ENCODE measurements around the gene SASH1.
"Not testable (repeated sequence)": the region's sequence is repeated elsewhere in the genome, so short reads cannot be mapped to it uniquely, and the experiment has no call there.

Gene SASH1

GRCh38 chr6:148370176-148370575 lies 27.5 kb downstream of the SASH1 start:
- no peak for DNase-seq (ENCODE audit: low read depth)

- DNase-seq (ENCODE audit: low read depth): no peak
Observed at GRCh38 chr6:148374040-148374774, 31.6 kb downstream of the SASH1 start.

DNA sequence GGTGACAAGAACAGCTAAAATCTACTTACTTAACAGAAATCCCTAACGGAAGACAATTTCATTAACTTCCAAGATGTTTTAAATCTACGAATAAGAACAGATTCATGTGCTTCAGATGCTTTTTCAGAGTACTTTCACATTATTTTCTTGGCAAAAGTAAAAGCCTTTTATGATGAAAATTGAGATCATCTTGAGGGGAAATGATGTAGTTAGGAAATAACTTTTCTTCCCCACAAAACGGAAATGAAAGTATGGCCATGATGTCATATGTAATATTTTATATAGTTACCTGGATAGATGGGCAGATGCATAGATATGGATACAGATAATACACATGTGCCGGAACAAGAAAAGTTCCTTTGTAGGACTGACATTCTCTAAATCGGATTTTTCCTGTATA lies 32.8 kb downstream of the SASH1 start:
- DNase-seq (ENCODE audit: low read depth): no peak

GRCh38 chr6:148379481-148379880 lies 36.8 kb downstream of the SASH1 start:
- no peak for DNase-seq (ENCODE audit: low read depth)

DNA sequence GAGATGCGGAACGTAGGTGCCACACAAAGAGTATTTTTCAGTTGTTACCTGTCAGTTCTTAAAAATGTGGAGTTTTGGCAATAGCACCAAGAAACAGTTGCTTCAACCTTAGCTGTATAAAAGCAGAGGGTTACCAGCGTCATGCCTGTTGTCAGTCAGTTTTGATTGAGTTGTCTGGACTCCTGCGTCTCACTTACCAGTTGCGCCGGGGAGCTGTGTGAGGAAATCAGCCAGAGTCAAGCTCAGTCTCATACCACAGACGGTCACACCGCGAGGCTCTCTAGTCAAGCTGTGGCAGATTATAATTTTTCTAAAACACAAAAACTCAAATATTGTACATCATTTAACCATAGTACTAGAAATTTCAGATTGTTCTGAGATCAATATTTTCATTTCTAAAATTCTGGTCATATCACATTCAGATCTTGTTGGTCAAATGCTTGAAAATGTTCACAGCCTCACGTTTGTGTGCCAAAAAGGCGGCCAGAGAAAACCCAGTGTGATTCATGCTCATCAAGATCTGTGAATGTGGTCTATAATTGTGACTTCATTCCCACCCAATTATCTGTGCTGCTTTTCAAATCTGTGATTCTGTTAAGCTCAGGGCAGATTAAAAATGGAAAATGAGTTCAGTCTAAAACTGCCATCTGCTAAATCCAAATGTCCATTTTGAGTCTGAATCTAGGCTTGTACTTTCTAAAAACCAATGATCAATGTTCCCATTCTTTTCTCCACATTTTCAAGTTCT lies 37.5 kb downstream of the SASH1 start:
- DNase-seq (ENCODE audit: low read depth): no peak

DNA sequence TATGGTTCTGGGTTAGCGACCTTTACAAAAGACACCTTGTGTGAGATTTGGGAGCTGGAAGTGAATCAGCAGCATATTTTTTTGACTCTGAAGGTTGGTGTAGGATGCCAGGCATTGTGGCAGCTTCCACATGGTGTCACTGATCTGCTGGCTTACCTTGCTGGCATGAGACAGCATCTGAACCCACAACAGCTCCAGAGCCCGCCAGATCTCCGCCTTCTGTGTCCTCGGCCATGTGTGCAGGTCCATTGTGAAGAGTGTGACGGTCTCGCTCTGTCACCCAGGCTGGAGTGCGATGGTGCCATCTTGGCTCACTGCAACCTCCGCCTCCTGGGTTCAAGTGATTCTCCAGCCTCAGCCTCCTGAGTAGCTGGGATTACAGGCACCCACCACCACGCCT lies 39.4 kb downstream of the SASH1 start:
- not testable (repeated sequence) for DNase-seq (ENCODE audit: low read depth)

- DNase-seq (ENCODE audit: low read depth): no peak
Observed at GRCh38 chr6:148382861-148383260, 40.2 kb downstream of the SASH1 start.

DNA sequence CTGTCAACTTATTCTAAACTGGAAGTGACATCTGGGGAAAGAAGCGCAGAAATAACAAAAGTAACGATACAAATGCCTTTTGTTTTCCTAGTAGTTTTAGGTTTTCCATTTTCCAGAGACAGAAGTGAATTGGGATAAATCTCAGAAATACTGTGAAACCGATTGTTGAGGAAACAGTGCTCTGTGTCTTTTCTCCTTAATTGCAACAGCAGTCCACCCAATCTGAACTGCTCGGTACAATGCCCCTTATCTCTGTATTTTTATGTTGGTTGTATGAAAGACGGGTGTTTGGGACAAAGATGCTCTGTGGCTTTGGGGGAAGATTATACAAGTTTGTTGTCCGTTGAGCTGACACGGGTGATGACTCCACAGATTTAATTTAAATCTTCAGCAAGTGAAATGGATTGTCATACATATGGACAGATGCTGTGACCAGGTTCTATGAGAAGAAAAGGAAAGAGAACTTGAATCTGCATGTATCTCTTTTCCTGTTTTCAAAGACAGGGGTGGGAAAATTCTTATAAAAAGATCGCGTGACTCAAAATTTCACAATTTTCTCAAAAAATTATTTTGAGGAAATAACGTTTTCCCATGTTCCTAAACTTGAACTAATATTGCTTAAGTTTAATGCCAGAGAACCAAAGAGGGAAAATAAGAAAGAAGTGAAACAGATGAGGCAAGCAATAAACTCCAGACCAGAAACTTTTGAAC lies 41.2 kb downstream of the SASH1 start:
- no peak for DNase-seq (ENCODE audit: low read depth)

DNA sequence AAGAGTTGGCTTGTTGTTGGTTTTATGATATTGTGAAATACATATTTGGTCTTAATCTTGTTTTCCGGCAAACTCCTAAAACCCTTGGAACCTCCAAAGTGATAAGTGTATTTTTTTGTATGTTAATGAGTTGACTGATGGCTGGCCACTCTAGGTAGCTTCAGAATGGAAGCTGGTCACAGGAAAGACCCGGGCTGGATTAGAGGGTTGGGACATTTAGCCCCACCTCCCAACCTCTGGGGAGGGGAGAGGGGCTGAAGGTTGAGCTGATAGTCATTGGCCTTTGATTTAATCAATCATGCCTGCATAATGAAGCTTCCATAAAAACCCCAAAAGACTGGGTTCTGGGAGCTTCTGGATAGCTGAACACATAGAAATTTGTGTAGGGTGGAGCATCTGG lies 42.7 kb downstream of the SASH1 start:
- no peak for DNase-seq (ENCODE audit: low read depth)

- no peak for DNase-seq (ENCODE audit: low read depth)
Observed at GRCh38 chr6:148388521-148388920, 45.9 kb downstream of the SASH1 start.

GRCh38 chr6:148389086-148389485 lies 46.4 kb downstream of the SASH1 start:
- no peak for DNase-seq (ENCODE audit: low read depth)

- no peak for DNase-seq (ENCODE audit: low read depth)
Observed at GRCh38 chr6:148389917-148390316, 47.3 kb downstream of the SASH1 start.

- not testable (repeated sequence) for DNase-seq (ENCODE audit: low read depth)
Observed at GRCh38 chr6:148392127-148392526, 49.5 kb downstream of the SASH1 start.

- DNase-seq (ENCODE audit: low read depth): no peak
Observed at GRCh38 chr6:148392671-148393070, 50.0 kb downstream of the SASH1 start.

- DNase-seq (ENCODE audit: low read depth): no peak
Observed at GRCh38 chr6:148395583-148396101, 53.0 kb downstream of the SASH1 start.

GRCh38 chr6:148396411-148396810 lies 53.8 kb downstream of the SASH1 start:
- DNase-seq (ENCODE audit: low read depth): no peak

DNA sequence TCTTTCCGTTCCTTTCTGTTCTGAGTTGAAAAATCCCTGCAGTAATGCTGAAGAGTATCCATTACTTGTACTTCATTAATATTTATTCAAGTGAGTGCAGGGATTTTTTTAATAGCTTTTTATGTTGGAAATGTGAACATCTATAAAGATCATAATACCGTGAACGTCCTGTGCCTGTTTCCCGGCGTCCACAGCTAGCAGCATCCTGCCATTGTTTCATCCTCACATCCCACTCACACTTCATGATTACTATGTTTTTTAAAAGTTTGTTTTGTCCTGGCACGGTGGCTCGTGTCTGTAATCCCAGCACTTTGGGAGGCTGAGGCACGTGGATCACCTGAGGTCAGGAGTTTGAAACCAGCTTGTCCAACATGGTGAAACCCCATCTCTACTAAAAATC lies 54.3 kb downstream of the SASH1 start:
- no peak for DNase-seq (ENCODE audit: low read depth)

DNA sequence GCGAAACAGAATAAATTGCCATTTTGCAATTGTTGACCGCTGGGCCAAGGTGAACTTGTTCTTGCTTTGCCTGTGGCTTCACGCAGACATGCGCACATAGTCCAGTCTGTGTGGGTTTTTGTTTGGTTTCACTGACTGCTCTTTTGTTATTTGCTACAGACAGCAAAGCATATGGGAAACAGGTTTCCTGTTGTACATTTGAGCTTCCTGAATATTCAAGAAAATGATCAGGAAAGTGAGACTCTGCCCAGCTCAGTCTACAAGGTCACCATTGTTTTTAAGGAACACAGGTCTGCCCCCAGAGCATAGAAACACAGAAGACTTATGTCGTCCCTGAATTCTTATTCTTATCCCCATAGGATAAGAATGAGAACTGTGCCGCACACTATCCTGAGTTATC lies 55.6 kb downstream of the SASH1 start:
- DNase-seq (ENCODE audit: low read depth): no peak

DNA sequence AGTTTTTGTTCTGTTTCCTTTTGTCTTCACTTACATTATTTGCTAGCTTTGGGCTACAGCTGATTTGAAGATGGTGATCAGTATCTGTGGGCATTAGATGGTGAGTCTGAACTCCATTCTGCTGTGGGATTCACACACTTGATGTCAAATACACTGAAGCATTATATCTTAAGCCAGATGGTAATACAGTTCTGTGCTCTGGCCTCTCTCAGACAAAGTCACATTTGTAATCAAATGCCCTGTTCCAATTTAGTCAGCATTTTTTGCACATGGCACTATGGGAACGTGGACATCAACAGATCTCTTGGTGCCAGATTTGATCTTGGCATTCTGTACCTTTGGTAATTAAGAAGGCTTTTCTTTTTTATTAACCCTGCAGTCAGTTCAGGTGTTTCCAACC lies 56.0 kb downstream of the SASH1 start:
- no peak for DNase-seq (ENCODE audit: low read depth)

DNA sequence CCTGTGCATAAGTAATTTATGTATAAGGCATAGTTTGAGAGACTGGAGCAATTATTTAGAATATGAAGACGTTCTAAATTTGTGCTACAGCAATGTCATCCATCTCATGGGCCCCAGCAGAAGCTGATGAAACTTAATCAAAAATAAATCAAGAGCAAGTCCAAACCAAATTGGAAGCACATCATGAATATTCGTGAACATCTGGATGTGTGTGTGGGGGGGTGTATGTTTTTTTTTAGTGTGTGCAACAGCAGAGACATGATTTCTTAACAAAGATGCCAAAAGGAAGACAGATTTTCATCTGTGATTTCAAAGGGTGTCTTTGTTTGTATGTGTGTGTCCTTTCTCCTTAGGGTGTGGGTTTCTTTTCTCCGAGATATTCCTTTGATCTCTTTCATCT lies 58.9 kb downstream of the SASH1 start:
- DNase-seq (ENCODE audit: low read depth): no peak

DNA sequence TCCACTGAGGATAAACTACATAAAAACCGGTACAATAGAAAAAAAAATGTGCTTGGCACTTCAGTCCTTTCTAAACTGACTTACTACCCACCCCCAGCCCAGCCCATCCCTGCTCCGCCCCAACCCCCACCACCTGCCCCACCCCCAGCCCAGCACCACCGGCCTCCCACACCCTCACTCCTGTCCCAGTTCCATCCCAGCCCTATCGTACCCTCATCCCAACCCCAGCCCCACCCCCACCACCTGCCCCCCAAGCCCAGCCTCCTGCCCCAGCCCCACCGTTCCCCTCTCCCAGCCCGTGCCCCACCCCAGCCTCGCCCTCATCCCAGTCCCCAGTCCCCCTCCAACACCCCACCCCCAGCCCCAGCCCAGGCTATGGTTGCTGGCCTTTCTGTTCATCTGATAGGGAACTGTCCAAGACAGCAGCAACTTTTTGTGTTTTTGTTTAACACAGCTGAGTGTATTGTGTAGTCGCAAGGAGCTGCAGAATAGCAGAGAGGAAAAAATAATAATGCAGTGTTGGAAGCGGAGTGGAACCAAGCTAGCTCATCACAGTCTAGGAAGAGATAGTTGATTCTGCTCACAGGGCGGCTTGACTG lies 61.9 kb downstream of the SASH1 start:
- DNase-seq (ENCODE audit: low read depth): no peak

- DNase-seq (ENCODE audit: low read depth): no peak
Observed at GRCh38 chr6:148405894-148406293, 63.3 kb downstream of the SASH1 start.

Measured in HS-27A (cell line).